ENCODE results near the gene CCDC184.

GRCh38 chr12:48177982-48178381 lies 5.5 kb upstream of the CCDC184 start:
- TF ChIP-seq CTCF (IDR thresholded peaks at IDR 0.05; ENCODE audit: borderline replicate concordance, extremely low read depth, low read length, poor library complexity, severe bottlenecking), result no peak
- TF ChIP-seq EZH2 (IDR thresholded peaks at IDR 0.05; ENCODE audit: borderline replicate concordance, low read depth, low read length, severe bottlenecking), result no peak
